Thyroid gland (tissue), 4 donors: ENCODE data around the gene GPR162. TPM values are rescaled to one million over a fixed set of nuclear protein-coding genes. Genes with fewer than 3 reads are reported as not detected.

Source experiments
- DNase-seq, 2 donors: peaks; one replicate each; pipeline ENCODE4 v3.0.0-alpha.2; 2019
- H3K27ac ChIP-seq, 3 donors: fragments of 200-600 bp; sonication (generic); 1 replicate in 2 of 3; 2 replicates in 1 of 3; pipeline ENCODE4 v1.5.1; 2016 to 2019; ENCODE audit warnings: mild to moderate bottlenecking in 1 of 3, moderate library complexity in 1 of 3
- H3K27me3 ChIP-seq: fragments of 200-600 bp; sonication (generic); one replicate; pipeline ENCODE4 v1.5.1; 2019
- H3K36me3 ChIP-seq, 2 donors: fragments of 200-600 bp; sonication (generic); one replicate each; pipeline ENCODE4 v1.5.1; 2016 to 2019
- H3K4me1 ChIP-seq, 2 donors: fragments of 200-600 bp; sonication (generic); one replicate each; pipeline ENCODE4 v1.5.1; 2017 to 2019
- H3K4me3 ChIP-seq, 3 donors: fragments of 200-600 bp; sonication (generic); replicated peaks in 1 of 3; 1 replicate in 2 of 3; 2 replicates in 1 of 3; pipeline ENCODE4 v1.5.1; 2016; ENCODE audit warnings: mild to moderate bottlenecking in 1 of 3
- H3K9me3 ChIP-seq: fragments of 200-600 bp; sonication (generic); one replicate; pipeline ENCODE4 v1.5.1; 2017
- POLR2A ChIP-seq, 2 donors: fragments of 450-650 bp; IDR thresholded peaks; one replicate each; pipeline ENCODE4 v1.6.1; 2017; ENCODE audit warnings: antibody characterized with exemption in 2 of 2, mild to moderate bottlenecking in 2 of 2, moderate library complexity in 1 of 2
- WGBS, 2 donors: methylation state at CpG; one replicate each; pipeline ENCODE4 v1.1.5; 2017; 5-methylcytosine and 5-hydroxymethylcytosine counted together
- intact Hi-C: fragments of 100-400 bp; cut with DNase I; formaldehyde crosslinking; loops from one replicate; pipeline ENCODE4 v1.15.1; 2023
- total RNA-seq, 4 donors: library from RNA; depleted of rRNA; stranded (reverse); fragments of >200 nt; gene quantifications; one replicate each; pipeline ENCODE4 v1.2.3, GENCODE V29; 2016
- TF ChIP-seq, protein P1 (sequence below), 6 experiments: fragments of 200-600 bp in 3 of 6; fragments of 450-650 bp in 3 of 6; sonication (generic) in 3 of 6; IDR thresholded peaks; one replicate each; pipeline ENCODE4 v1.5.1; 2016 to 2019; ENCODE audit warnings: antibody characterized with exemption in 6 of 6, mild to moderate bottlenecking in 2 of 6, inconsistent platforms in 1 of 6, moderate library complexity in 1 of 6

Gene GPR162
- total RNA-seq, 4 donors from 2014 or later = 0.34 to 1.1 (median 0.56) TPM

- intact Hi-C loops = no loop called here
- no peak for TF ChIP-seq POLR2A (IDR thresholded peaks at IDR 0.05)
- TF ChIP-seq, protein P1, sequence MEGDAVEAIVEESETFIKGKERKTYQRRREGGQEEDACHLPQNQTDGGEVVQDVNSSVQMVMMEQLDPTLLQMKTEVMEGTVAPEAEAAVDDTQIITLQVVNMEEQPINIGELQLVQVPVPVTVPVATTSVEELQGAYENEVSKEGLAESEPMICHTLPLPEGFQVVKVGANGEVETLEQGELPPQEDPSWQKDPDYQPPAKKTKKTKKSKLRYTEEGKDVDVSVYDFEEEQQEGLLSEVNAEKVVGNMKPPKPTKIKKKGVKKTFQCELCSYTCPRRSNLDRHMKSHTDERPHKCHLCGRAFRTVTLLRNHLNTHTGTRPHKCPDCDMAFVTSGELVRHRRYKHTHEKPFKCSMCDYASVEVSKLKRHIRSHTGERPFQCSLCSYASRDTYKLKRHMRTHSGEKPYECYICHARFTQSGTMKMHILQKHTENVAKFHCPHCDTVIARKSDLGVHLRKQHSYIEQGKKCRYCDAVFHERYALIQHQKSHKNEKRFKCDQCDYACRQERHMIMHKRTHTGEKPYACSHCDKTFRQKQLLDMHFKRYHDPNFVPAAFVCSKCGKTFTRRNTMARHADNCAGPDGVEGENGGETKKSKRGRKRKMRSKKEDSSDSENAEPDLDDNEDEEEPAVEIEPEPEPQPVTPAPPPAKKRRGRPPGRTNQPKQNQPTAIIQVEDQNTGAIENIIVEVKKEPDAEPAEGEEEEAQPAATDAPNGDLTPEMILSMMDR (IDR thresholded peaks at IDR 0.05) = no peak
Measured at GRCh38 chr12:6792522-6793201, 29.0 kb upstream of the GPR162 start.

GRCh38 chr12:6795088-6795487, 26.5 kb upstream of the GPR162 start:
- Histone ChIP-seq H3K36me3 (no peaks in the 10 kb centered on the region), H3K27ac (no peak overlapping the region), H3K9me3 (no peaks in the 10 kb centered on the region), H3K27me3 (no peaks in the 10 kb centered on the region), H3K4me3 (no peak overlapping the region), H3K4me1 (no peaks in the 10 kb centered on the region)
- no peak for DNase-seq
- TF ChIP-seq, protein P1 (IDR thresholded peaks at IDR 0.05) = no peak
- TF ChIP-seq POLR2A (IDR thresholded peaks at IDR 0.05) = no peak
- intact Hi-C loops = no loop called here
- 84 to 96% methylated on average over 2 of the region's 2 CpGs for WGBS, 2 donors

More at GRCh38 chr12:6792522-6793201, 29.0 kb upstream of the GPR162 start:
- Histone ChIP-seq H3K4me3 (no peak overlapping the region), H3K27ac (no peak overlapping the region), H3K9me3 (no peaks in the 10 kb centered on the region), H3K36me3 (no peaks in the 10 kb centered on the region), H3K4me1 (no peaks in the 10 kb centered on the region), H3K27me3 (no peaks in the 10 kb centered on the region)
- no peak for DNase-seq
- WGBS, 2 donors = 35 to 36% methylated on average over 12 of the region's 12 CpGs

GRCh38 chr12:6796576-6796975, 25.0 kb upstream of the GPR162 start:
- intact Hi-C loops = no loop called here
- Histone ChIP-seq H3K9me3 (no peaks in the 10 kb centered on the region), H3K27me3 (no peaks in the 10 kb centered on the region), H3K27ac (no peak overlapping the region), H3K4me3 (no peak overlapping the region), H3K4me1 (no peaks in the 10 kb centered on the region), H3K36me3 (no peaks in the 10 kb centered on the region)
- TF ChIP-seq, protein P1 (IDR thresholded peaks at IDR 0.05) = no peak
- no peak for TF ChIP-seq POLR2A (IDR thresholded peaks at IDR 0.05)
- 88 to 99% methylated on average over 4 of the region's 4 CpGs for WGBS, 2 donors
- DNase-seq = no peak

- WGBS, 2 donors = 92% methylated on average over 5 of the region's 5 CpGs
- no peak for DNase-seq
- no peak for TF ChIP-seq POLR2A (IDR thresholded peaks at IDR 0.05)
- TF ChIP-seq, protein P1 (IDR thresholded peaks at IDR 0.05) = no peak
- no peaks in the 10 kb centered on the region for H3K4me1 ChIP-seq
- H3K36me3 ChIP-seq = no peaks in the 10 kb centered on the region
- intact Hi-C loops = no loop called here
- no peak overlapping the region for H3K4me3 ChIP-seq
- H3K27ac ChIP-seq = no peak overlapping the region
- no peaks in the 10 kb centered on the region for H3K9me3 ChIP-seq
- H3K27me3 ChIP-seq = no peaks in the 10 kb centered on the region
Measured at GRCh38 chr12:6799147-6799546, 22.5 kb upstream of the GPR162 start.

- no peak for TF ChIP-seq POLR2A (IDR thresholded peaks at IDR 0.05)
- TF ChIP-seq, protein P1 (IDR thresholded peaks at IDR 0.05) = no peak
- Histone ChIP-seq H3K4me3 (no peak overlapping the region), H3K27me3 (no peaks in the 10 kb centered on the region), H3K36me3 (no peaks in the 10 kb centered on the region), H3K4me1 (no peaks in the 10 kb centered on the region), H3K9me3 (no peaks in the 10 kb centered on the region), H3K27ac (no peak overlapping the region)
- intact Hi-C loops = no loop called here
- no peak for DNase-seq
- WGBS, 2 donors = 86 to 90% methylated on average over 1 of the region's 1 CpG
Measured at GRCh38 chr12:6807170-6807569, 14.5 kb upstream of the GPR162 start.
